Putamen (tissue), 1 donor: ENCODE results near the gene SLC35E3.
"Not testable (repeated sequence)": the region's sequence is repeated elsewhere in the genome, so short reads cannot be mapped to it uniquely, and the experiment has no call there.

ENCODE experiments used
- DNase-seq: peaks from one replicate; pipeline ENCODE4 v3.0.0-alpha.2; 2016; ENCODE audit warnings: low spot score

The SLC35E3 gene

DNA sequence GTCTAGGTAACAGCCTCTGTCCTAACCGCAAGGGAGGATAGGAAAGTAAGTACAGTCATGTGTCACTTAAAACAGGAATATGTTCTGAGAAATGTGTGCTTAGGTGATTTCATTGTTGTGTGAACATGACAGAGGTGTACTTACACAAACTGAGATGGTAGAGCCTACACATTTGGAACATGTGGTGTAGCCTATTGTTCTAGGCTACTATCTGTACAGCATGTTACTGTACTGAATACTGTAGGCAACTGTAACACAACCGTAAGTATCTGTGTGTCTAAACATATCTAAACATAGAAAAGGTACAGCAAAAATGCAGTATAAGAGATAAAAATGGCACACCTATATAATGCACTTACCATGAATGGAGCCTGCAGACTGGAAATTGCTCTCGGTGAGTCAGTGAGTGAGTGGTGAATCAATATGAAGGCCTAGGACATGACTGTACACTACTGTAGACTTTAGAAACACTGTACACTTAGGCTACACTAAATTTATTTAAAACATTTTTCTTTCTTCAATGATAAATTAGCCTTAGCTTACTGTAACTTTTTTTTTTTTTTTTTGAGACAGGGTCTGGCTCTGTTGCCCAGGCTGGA is 48.8 kb downstream of the SLC35E3 start:
- DNase-seq, result no peak

DNA sequence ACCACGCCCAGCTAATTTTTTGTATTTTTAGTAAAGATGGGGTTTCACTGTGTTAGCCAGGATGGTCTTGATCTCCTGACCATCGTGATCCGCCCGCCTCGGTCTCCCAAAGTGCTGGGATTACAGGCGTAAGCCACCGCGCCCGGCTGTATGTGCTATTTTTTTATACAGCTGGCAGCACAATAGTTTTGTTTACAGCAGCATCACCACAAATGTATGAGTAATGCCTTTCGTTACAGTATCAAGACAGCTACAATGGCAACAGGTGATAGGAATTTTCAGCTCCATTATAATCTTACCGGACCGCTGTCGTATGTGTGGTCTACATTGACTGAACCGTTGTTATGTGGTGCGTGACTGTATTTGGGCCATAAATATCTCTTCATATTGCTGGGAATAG is 50.4 kb downstream of the SLC35E3 start:
- no peak for DNase-seq

DNA sequence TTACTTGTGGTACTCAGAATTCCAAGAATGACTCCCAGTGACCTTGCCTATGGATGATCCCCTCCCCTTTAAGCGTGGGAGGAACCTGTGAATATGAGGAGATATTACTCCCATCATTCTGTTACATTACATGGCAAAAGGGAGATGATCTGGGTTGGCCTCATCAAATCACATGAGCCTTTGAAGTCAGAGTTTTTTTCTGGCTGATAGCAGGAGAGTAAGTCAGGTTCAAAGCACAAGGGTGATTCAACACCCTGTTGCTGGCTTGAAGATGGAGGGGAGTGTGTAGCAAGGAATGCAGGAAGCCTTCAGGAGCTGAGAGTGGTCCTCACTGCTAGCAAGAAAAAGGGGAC is 52.9 kb downstream of the SLC35E3 start:
- no peak for DNase-seq

DNA sequence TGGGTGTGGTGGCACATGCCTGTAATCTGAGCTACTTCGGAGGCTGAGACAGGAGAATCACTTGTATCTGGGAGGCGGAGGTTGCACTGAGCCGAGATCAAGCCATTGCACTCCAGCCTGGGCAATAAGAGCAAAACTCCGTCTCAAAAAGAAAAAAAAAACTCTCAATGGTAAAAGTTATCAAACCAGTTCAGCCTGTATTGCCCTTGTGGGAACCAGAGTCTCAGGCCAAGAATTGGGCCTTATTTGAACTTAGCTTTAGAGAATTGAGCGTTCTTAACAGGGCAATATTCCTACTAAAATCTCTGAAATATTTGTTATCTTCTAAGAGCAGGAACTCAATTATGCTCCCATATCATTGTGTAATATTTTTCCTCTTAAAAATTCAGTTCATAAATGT is 54.3 kb downstream of the SLC35E3 start:
- DNase-seq, result no peak

DNA sequence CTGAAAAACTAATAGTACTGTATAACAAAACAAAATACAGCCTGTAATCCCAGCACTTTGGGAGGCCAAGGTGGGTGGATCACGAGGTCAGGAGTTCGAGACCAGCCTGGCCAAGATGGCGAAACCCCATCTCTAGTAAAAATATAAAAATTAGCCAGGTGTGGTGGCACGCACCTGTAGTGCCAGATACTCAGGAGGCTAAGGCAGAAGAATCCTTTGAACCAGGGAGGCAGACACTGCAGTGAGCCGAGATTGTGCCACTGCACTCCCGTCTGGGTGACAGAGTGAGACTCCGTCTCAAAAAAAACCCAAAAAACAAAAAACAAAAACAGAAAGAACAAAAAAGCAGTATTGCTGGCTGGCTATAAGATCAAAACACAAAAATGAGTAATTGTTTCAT is 55.1 kb downstream of the SLC35E3 start:
- not testable (repeated sequence) for DNase-seq

DNA sequence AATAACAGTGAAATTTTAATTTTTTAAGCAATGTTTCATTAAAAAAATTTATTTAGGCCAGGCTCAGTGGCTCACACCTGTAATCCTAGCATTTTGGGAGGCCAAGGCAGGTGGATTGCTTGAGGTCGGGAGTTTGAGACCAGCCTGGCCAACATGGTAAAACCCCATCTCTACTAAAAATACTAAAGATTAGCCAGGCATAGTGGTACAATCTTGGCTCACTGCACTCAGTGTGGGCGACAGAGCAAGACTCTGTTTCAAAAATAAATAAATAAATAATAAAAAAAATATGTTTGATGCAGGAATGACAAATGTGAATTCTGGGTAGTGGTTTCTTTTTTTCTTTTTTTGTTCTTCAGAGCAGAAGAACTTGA is 56.4 kb downstream of the SLC35E3 start:
- DNase-seq, result not testable (repeated sequence)

DNA sequence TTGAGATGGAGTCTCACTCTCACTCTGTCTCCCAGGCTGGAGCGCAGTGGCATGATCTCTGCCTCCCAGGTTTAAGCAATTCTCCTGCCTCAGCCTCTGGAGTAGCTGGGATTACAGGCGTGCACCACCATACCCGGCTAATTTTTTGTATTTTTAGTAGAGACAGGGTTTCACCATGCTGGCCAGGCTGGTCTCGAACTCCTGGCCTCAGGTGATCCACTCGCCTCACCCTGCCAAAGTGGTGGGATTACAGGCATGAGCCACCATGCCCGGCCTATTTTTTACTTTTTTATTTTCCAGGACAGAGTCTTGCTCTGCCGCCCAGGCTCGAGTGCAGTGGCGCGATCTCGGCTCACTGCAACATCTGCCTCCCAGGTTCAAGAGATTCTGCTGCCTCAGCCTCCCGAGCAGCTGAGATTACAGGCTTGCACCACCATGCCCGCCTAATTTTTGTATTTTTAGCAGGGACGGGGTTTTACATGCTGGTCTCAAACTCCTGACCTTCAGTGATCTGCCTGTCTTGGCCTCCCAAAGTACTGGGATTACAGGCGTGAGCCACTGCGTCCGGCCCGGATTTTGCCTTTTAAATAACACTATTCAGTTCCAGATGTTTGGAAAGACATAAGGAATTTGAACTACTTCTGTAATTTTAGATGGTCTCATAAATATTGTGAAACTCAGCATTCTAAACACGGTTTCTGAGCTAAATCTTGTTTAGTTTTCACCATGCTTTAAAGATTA is 57.1 kb downstream of the SLC35E3 start:
- not testable (repeated sequence) for DNase-seq

DNA sequence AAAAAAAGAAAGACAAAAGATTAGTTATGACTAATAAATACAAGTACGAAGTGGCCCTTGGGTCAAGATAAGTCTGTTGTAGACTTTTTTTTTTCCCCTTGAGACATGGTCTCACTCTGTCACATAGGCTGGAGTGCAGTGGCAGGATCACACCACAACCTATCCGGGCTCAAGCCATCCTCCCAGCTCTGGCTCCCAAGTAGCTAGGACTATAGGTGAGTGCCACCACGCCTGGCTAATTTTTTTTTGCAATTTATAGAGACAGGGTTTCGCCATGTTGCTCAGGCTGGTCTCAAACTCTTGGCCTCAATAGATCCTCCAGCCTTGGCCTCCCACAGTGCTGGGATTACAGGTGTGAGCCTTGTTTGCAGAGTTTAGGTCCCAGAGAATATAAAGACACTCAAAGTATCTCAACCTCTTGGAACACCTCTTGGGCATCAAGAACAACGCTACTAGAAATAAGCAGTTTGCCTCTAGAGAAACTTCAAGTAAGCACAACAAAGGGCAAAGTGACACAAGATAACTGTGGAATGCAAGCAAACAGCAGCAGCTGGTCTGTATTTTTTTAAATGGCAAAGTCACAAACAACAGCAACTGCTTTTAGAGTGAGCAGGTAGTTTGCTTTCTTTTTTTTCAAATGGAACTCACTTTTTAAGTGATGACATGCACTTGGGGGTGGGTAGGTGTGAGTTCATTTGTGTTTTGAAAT is 58.1 kb downstream of the SLC35E3 start:
- DNase-seq, result no peak

DNA sequence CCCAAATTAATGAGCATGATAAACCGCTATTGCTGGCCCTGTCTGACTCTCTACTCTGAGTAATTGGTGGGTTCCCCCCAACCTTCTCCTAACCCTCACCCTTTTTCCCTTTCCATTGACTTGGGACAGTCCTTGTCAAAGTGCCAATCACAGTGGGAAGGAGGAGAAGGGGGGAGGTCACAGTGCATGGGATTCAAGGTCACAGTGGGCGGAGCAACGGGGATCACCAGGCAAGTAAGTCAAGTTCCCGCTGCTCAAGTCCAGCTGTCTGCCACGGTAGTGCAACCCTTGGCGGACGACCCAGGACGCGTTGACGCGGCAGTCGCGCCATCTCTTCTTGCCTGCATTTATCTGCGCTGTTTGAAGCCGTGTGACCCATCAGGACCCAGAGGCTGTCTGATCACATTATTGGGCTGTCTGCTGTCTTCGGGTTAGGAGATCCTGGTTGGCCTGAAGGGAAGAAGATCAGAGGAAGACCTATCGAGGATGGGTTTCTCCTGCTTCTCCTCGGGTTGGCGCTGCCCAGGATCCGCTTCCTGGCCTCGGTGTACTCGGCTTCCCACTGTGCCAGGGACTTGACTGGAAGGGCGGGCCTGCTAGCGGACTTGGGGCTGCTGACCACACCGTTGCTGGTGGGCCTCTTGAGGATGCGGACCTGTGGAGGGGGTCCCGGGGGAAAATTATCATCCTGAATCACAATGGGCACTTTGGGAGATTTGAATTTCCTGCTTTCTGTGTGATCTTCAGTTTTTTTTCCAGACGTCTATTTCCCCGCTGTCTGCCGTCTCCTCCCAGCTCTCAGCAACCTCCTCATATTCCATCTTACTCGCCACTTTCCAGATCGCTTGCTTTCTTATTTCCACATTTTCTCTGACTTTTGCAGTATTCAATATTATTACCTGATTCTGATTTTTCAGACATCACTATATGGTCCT is 58.9 kb downstream of the SLC35E3 start:
- DNase-seq, result no peak

DNA sequence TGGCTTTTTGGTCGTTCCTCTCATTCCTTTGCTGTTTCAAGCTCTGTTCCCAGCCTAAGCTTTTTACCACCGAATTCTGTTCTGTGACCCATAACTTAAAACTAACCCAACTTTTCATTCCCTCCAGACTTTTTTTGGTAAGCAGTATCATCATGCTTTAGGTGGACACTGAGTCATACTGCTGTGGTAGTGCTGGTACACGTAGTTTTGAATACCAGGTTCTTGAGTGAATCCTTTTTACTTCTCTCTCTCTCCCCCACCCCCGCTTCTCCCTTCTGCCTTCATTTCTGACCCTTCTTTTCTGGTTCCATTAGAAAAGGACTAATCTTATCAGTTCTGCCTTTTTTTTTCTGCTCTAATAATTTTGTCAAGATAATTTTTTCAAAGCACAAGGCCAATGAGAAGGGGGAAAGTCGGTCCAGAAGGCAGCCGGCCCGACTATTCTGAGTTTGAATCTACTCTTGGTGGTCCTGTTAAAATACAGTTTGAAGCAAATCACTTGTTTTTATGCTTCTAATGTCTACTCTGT is 59.7 kb downstream of the SLC35E3 start:
- DNase-seq, result no peak

DNA sequence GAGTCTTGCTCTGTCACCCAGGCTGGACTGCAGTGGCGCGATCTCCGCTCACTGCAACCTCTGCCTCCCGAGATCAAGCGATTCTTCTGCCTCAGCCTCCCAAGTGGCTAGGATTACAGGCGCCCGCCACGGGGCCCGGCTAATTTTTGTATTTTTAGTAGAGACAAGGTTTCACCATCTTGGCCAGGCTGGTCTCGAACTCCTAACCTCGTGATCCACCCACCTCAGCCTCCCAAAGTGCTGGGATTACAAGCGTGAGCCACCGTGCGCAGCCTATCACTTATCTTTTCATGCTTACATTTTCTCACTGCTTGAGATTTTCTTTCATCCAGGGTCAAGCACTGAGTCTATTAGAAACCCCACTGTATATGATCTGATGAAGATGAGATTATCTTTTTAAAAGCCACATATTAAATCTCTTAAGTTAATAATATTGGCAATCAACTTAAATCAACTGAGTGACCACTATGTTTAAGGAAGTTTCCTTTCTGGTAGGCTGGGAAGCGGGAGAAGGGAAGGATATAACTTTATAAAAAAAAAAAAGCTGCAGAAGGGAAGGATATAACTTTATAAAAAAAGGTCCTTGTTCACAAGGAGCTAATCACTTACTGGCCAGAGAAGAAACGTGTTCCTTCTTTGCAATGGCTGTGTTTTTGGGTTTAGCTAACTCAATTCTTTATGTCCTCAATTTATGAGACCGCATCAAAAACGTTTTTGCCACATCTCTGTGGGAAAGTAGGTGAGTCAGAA is 60.7 kb downstream of the SLC35E3 start:
- DNase-seq, result no peak

DNA sequence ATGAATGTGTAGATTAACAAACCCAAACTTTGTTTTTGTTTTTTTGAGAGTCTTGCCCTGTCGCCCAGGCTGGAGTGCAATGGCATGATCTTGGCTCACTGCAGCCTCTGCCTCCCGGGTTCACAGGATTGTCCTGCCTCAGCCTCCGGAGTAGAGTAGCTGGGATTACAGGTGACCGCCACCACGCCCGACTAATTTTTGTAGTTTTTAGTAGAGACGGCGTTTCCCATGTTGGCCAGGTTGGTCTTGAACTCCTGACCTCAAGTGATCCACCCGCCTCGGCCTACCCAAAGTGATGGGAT is 61.2 kb downstream of the SLC35E3 start:
- DNase-seq, result not testable (repeated sequence)

DNA sequence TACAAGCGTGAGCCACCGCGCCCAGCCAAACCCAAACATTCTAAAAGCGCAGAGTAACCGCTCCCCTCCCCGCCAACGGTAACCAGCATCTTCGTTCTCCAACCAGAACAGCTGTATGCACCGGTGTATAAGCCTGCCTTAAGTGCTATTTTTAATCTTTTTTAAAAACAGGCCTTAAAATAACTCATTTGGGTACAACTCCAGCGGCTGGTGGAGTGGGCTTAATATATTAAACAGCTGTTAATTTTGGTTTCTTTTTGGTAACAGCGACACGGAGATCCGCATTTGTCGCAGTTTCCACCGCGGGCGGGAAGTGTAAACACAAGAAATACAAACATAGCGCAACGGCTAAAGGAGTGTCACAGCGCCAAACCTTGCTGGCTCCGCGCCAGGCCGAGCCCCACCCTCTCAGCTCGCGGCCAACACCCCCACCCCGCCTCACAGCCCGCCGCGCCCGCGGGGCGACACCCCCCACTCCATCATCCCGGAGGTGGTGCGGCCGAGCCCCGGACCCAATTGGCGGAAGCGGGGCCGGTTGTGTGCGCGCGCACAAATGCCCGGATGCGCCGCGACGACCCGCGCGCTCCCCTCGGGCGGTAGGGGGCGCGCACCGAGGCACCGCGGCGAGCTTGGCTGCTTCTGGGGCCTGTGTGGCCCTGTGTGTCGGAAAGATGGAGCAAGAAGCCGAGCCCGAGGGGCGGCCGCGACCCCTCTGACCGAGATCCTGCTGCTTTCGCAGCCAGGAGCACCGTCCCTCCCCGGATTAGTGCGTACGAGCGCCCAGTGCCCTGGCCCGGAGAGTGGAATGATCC is 61.8 kb downstream of the SLC35E3 start, which contains the start of gene MDM2:
Gene MDM2 (plus strand): TSS at position 602 of the 812 bp plus-strand sequence. CDS start 301 bp downstream, outside the sequence.
- DNase-seq, result peak; percentile 92

DNA sequence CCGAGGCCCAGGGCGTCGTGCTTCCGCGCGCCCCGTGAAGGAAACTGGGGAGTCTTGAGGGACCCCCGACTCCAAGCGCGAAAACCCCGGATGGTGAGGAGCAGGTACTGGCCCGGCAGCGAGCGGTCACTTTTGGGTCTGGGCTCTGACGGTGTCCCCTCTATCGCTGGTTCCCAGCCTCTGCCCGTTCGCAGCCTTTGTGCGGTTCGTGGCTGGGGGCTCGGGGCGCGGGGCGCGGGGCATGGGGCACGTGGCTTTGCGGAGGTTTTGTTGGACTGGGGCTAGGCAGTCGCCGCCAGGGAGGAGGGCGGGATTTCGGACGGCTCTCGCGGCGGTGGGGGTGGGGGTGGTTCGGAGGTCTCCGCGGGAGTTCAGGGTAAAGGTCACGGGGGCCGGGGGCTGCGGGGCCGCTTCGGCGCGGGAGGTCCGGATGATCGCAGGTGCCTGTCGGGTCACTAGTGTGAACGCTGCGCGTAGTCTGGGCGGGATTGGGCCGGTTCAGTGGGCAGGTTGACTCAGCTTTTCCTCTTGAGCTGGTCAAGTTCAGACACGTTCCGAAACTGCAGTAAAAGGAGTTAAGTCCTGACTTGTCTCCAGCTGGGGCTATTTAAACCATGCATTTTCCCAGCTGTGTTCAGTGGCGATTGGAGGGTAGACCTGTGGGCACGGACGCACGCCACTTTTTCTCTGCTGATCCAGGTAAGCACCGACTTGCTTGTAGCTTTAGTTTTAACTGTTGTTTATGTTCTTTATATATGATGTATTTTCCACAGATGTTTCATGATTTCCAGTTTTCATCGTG is 62.6 kb downstream of the SLC35E3 start:
- peak; percentile 53 for DNase-seq

DNA sequence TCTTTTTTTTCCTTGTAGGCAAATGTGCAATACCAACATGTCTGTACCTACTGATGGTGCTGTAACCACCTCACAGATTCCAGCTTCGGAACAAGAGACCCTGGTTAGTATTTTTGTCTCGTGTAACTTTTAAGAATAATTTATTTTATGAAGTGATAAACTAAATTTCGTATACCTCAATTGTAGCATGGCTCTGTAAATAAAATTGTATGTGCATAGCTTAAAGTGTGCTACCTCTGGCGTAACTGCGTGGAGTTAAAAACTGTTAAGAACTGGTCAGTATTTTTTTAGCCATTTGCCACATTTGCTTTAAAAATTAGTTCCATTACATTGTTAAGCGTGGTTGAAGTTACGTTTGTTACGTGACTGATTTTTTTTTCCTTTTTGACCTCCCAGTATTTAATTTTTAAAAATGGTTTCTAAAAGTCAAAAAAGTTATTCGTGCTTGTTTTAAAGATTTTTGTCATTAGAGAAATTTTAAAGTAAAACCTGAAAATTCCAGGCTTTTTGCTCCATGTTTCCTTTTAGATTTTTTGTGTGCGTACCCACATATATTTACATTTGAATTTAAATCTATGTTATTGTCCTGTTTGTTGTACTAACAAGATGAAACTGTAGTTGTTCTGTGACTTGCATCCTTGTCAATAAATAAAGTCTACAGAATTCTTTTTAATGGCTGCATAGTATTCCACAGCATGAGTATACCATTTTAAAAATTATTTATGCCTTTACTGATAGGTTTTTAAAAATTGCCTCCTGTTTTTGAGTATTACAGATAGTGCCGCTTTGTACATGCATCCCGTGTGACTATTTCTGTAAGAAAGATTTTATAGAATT is 63.4 kb downstream of the SLC35E3 start:
- DNase-seq, result no peak

DNA sequence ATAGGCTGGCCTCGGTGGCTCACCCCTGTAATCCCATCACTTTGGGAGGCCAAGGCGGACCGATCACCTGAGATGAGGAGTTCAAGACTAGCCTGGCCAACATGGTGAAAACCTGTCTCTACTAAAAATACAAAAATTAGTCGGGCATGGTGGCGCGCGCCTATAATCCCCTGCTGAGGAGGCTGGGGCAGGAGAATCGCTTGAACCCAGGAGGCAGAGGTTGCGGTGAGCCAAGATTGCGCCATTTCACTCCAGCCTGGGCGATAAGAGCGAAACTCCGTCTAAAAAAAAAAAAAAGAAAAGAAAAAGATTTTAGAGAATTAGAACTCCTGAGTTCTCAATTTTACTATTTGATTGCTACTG is 64.0 kb downstream of the SLC35E3 start:
- DNase-seq, result not testable (repeated sequence)

DNA sequence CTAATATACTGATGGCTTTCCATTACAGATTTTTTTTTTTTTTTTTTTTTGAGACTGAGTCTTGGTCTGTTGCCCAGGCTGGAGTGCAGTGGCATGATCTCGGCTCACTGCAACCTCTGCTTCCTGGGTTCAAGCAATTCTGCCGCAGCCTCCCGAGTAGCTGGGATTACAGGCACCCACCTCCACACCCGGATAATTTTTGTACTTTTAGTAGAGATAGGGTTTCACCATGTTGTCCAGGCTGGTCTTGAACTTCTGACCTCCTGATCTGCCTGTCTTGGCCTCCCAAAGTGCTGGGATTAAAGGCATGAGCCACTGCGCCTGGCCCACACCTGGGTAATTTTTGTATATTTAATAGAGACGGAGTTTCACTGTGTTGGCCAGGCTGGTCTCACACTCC is 65.6 kb downstream of the SLC35E3 start:
- DNase-seq, result not testable (repeated sequence)

DNA sequence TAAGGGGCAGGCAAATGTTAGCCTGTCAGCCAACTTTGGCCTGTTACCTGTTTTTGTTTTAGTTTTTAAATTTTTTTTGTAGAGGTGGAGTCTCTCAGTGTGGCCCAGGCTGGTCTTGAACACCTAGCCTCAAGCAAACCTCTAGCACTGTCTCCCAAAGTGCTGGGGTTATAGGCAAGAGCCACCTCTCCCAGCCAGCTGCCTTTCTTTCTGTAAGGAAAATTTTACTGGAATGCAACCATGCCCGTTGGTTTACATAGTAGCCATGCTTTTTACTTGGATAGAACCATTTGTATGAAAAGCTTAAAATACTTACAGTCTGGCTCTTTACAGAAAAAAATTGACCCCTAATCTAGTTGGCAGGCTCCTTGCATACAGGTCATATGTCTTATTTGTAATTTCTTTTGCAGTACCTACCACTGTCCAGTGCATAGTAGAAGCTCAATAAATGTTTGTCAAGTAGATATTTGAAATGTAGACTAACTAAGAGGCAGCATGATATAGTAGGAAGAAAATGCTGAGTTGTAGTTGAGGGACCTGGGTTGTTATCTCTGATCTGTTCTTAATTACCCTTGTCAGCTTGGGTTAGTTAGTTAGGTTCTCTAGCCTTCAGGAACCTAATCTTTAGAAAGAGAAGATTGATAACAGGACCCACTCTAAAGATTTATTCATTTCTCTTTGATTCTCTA is 66.7 kb downstream of the SLC35E3 start:
- no peak for DNase-seq
